ENCODE data around the gene DUSP1.

The DUSP1 gene

DNA sequence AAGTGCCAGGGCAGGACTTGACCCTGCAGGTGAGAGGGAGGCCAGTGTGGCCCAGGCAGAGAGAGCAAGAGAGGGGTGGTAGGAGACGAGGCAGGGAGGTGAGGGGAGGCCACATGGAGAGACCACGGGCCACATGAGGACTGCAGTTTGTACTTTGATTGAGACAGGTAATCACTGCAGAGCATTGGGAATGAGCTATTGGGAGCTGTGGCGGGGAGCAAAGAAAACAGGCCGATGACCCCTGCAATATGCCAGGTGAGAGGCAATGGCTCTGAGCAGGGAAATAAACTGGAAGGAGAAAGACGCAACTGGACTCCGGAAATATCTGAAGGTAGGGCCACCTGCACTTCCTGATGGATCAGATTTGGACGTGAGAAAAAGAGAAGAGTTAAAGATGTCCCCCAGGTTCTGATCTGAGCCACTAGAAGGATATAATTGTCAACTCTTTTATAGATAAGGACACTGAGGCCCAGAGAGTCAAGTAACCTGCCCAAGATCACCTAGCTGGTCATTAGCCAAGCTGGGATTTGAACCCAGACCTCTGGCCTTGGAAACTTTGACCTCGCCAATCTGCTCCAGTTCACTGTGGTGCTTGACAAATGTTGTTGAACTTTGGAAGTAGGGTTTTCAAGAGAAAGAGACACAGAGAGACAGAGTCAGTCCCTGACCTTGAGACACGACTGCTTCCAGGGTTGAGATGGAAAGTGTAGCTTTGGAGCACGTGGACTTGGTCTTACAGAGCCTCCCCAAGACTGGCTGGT, 42.3 kb downstream of the DUSP1 start:
- DNase-seq (ENCODE audit: low spot score) = no peak
- TF ChIP-seq, protein P1, sequence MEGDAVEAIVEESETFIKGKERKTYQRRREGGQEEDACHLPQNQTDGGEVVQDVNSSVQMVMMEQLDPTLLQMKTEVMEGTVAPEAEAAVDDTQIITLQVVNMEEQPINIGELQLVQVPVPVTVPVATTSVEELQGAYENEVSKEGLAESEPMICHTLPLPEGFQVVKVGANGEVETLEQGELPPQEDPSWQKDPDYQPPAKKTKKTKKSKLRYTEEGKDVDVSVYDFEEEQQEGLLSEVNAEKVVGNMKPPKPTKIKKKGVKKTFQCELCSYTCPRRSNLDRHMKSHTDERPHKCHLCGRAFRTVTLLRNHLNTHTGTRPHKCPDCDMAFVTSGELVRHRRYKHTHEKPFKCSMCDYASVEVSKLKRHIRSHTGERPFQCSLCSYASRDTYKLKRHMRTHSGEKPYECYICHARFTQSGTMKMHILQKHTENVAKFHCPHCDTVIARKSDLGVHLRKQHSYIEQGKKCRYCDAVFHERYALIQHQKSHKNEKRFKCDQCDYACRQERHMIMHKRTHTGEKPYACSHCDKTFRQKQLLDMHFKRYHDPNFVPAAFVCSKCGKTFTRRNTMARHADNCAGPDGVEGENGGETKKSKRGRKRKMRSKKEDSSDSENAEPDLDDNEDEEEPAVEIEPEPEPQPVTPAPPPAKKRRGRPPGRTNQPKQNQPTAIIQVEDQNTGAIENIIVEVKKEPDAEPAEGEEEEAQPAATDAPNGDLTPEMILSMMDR (IDR thresholded peaks at IDR 0.05; ENCODE audit: extremely low read depth, missing control alignments) = no peak

DNA sequence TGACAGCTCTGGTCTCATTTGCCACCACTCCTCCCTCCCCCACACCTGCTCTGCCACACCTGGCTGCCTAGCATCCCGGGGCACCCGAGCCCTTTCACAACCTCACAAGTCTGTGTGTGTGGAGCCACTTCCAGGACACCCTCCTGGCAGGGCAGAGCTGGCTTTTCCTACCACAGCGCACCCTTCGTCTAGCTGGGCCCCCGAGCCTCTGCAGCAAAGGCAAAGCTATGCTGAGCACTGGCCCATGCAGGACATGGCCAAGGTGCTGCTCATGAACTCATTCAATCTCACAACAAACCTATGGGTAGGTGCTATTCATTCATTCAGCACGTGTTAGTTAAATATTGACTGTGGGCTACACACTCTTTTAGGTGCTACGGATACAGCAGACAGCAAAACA, 43.4 kb downstream of the DUSP1 start:
- DNase-seq (ENCODE audit: low spot score) = no peak

DNA sequence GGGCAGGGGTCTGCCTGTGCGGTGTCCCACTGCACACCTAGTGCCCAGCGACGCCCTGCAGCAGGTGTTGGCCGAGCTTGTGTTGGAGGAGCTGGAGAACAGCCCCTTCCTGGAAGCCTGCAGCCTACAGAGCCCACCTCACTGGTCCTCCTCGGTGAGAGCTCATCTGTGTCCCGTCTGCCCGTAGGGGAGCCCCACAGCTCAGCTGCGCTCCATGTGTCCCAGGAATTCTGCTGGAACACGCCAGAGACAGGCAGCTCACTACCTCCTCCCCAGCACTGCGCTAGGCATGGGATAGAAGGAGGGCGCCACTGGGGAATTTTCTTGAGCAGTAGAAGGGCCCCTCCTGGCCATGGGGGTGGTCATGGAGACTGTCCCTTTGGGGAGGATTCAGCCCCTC, 44.0 kb downstream of the DUSP1 start:
- TF ChIP-seq, protein P1 (IDR thresholded peaks at IDR 0.05; ENCODE audit: extremely low read depth, missing control alignments) = no peak
- DNase-seq (ENCODE audit: low spot score) = no peak

More for the DNA sequence above, 43.4 kb downstream of the DUSP1 start:
- TF ChIP-seq, protein P1 (IDR thresholded peaks at IDR 0.05; ENCODE audit: extremely low read depth, missing control alignments) = no peak

DNA sequence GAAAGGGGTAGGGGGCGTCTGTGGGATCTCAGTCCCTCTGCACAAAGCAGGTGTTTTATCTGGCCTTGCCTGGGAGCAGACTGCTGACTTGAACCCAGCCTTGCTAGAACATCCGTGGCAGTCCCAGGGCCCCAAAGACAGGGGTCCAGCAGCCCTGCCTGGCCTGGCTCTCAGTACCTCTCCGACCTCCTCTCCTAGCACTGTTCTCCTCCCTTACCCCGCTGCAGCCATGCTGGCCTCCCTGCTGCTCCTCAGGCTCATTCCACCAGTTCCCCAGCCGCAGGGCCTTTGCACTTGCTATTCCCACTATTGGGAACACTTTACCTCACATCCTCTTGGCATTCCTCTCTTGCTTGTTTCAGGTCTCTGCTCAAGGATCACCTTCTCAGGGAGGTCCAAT, 45.2 kb downstream of the DUSP1 start:
- DNase-seq (ENCODE audit: low spot score) = no peak
- TF ChIP-seq, protein P1 (IDR thresholded peaks at IDR 0.05; ENCODE audit: extremely low read depth, missing control alignments) = no peak

DNA sequence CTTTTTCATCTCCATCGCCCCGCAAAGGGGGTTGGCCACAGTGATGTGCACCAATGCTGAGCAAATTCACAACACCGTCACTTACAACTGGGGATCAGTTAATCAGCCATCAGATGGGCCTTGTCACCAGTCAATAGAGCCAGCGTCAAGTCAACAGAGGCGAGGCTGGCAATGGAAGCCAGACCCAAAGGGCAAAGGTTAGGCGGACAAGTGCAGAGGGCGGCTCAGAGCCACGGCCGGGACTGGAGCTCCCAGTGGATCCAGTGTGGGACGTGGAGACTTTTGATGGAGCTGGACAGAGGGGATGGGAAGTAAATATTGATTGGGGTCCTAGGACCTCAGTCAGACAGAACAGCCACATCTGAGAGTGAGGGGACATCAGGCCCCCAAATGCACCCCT, 45.7 kb downstream of the DUSP1 start:
- DNase-seq (ENCODE audit: low spot score) = no peak
- TF ChIP-seq, protein P1 (IDR thresholded peaks at IDR 0.05; ENCODE audit: extremely low read depth, missing control alignments) = no peak

DNA sequence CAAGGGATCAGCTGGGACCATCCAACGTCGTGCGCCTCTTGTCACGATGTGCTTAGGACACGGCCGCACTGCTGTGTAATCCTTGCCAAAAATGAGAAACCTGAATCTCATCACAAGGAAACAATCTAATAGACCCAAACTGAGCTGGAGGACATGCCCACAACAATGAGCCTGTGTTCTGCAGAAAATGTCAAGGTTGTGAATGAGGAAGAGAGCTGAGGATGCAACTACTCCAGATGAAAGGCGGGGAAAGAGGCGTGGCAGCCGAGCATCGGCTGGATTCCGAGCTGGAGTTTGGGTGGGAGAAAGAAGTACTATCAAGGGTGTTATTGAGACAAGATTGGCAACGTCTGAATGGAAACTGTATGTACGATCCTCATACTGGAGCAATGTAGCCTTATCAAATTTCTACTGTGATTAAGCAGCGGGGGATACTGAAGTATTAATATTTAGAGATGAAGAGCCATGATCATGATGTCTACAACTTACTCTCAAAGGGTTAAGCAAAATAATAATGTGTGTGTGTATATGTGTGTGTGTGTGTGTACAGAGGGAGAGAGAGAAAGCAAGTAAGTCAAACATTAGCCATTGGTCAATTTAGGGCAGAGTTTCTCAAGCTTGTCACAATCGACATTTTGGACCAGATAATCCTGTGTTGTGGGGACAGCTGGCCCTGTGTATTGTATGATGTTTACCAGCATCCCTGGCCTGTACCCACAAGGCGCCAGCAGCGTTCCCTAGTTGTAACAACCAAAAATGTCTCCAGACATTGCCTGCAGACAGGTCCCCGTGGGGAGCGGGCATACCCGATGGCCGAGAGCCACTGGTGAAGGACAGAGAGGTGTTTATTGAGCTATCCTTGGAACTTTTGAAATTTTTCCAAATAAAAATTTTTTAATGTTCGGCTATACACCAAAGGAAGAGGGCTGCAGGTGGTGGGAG, 46.5 kb downstream of the DUSP1 start:
- TF ChIP-seq, protein P1 (IDR thresholded peaks at IDR 0.05; ENCODE audit: extremely low read depth, missing control alignments) = no peak
- no peak for DNase-seq (ENCODE audit: low spot score)

GRCh38 chr5:172723508-172723907, 47.5 kb downstream of the DUSP1 start:
- TF ChIP-seq, protein P1 (IDR thresholded peaks at IDR 0.05; ENCODE audit: extremely low read depth, missing control alignments) = no peak
- DNase-seq (ENCODE audit: low spot score) = no peak
